Measurements from ENCODE around the gene COG1. TPM values are rescaled to one million over a fixed set of nuclear protein-coding genes. Genes with fewer than 3 reads are reported as not detected.
A peak's percentile ranks its signal among the peaks of the same experiment; 100 is the strongest.

COG1 gene
- total and polyA plus RNA-seq, 11 donors = 20.2 to 78.7 (median 55.1) TPM

GRCh38 chr17:73188011-73188410, 4.8 kb upstream of the COG1 start:
- 90 to 98% (median 95%) methylated on average over 1 of the region's 1 CpG for WGBS, 4 donors
- H3K4me1 ChIP-seq = peaks cover 0 to 18% (median 5%) of the 10 kb centered on the region in 12 donors
- no peak overlapping the region for H3K27ac ChIP-seq
- H3K4me3 ChIP-seq = no peak overlapping the region
- no peaks in the 10 kb centered on the region for H3K27me3 ChIP-seq
- ATAC-seq (no peak), DNase-seq (no peak)
- TF ChIP-seq POLR2A (IDR thresholded peaks at IDR 0.05) = no peak
- TF ChIP-seq, protein P1, sequence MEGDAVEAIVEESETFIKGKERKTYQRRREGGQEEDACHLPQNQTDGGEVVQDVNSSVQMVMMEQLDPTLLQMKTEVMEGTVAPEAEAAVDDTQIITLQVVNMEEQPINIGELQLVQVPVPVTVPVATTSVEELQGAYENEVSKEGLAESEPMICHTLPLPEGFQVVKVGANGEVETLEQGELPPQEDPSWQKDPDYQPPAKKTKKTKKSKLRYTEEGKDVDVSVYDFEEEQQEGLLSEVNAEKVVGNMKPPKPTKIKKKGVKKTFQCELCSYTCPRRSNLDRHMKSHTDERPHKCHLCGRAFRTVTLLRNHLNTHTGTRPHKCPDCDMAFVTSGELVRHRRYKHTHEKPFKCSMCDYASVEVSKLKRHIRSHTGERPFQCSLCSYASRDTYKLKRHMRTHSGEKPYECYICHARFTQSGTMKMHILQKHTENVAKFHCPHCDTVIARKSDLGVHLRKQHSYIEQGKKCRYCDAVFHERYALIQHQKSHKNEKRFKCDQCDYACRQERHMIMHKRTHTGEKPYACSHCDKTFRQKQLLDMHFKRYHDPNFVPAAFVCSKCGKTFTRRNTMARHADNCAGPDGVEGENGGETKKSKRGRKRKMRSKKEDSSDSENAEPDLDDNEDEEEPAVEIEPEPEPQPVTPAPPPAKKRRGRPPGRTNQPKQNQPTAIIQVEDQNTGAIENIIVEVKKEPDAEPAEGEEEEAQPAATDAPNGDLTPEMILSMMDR (IDR thresholded peaks at IDR 0.05) = no peak
- no peaks in the 10 kb centered on the region for H3K9me3 ChIP-seq
- H3K36me3 ChIP-seq = no peaks in the 10 kb centered on the region
- intact Hi-C loops (cut with DNase I) = loop anchor here in 6 of 10 donors (2.0 to 10.0 kb wide), 5 partner anchors 461 to 629 kb away; no protein-coding TSS in a partner anchor

GRCh38 chr17:73189417-73190099, 3.3 kb upstream of the COG1 start:
- WGBS, 4 donors = 72 to 78% (median 75%) methylated on average over 6 of the region's 6 CpGs
- TF ChIP-seq, protein P1 (IDR thresholded peaks at IDR 0.05) = peak in 10 of 12 donors; percentile 18 to 55 (median 32)
- no peak for TF ChIP-seq POLR2A (IDR thresholded peaks at IDR 0.05)
- Histone ChIP-seq H3K4me1 (peaks cover 0 to 20% (median 12%) of the 10 kb centered on the region in 12 donors), H3K4me3 (no peak overlapping the region), H3K9me3 (no peaks in the 10 kb centered on the region), H3K27ac (no peak overlapping the region), H3K27me3 (no peaks in the 10 kb centered on the region), H3K36me3 (no peaks in the 10 kb centered on the region)
- ATAC-seq = peak in 2 of 4 donors; percentile 16 to 42
- intact Hi-C loops (cut with DNase I) = loop anchor here in 9 of 10 donors (2.0 to 10.0 kb wide), 8 partner anchors 43 to 631 kb away; partner anchors contain the start of gene SLC39A11 (in 1 of the 9)
- DNase-seq = no peak

DNA sequence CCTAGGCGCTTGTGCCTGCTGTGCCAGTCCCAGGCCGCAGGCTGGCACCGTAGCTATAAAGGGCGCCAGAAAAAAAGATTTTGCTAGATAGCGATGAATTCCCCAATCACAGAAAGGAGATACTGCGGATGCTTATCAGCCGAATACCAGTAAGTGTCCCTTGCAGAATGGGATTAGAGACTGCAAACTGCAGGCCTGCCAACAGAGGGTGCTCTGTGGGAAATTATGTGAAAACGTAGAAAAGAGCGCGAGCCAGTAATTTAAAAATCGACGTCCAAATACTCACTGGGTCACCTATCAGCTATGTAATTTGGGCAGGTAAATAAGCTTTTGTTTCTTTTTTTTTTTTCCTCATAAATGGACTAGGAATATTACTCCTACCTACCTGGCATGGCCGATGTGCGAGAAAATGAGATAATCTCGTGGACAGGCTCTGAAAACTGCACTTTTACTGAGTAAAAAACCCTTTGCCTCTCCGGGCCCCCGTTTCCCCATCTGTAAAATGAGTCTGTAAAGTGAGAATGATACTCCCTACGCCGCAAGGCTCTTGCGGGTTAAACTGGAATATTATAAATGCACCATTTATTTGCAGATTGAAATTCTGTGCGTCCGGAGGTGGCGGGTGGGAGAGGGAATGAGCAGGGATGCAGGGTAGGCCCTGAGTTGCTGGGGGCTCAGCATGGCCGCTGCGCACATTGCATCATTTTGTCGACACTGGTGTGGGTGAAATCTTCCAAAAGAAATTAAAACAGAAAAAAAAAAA, 1.2 kb upstream of the COG1 start:
- WGBS, 4 donors = 8 to 12% (median 9%) methylated on average over 26 of the region's 26 CpGs
- H3K4me1 ChIP-seq = peaks cover 0 to 28% (median 16%) of the 10 kb centered on the region in 12 donors
- intact Hi-C loops (cut with DNase I) = loop anchor here in 8 of 10 donors (1.0 to 5.0 kb wide), 8 partner anchors 39 to 465 kb away; partner anchors contain the start of gene SLC39A11 (in 1 of the 8)
- peak overlapping the region; percentile 44 to 100 (median 96) for H3K4me3 ChIP-seq
- peak overlapping the region in 11 of 12 donors; percentile 76 to 94 (median 88) for H3K27ac ChIP-seq
- H3K27me3 ChIP-seq = no peaks in the 10 kb centered on the region
- TF ChIP-seq POLR2A (IDR thresholded peaks at IDR 0.05) = no peak
- TF ChIP-seq, protein P1 (IDR thresholded peaks at IDR 0.05) = peak; percentile 67 to 93 (median 79)
- H3K36me3 ChIP-seq = peaks cover 0 to 10% (median 5%) of the 10 kb centered on the region in 9 donors
- ATAC-seq = peak in 3 of 4 donors; percentile 18 to 50 (median 38)
- H3K9me3 ChIP-seq = no peaks in the 10 kb centered on the region
- DNase-seq = peak in 3 of 5 donors; percentile 57 to 69 (median 57)
